ENCODE data around the gene SAE1.
A peak's percentile ranks its signal among the peaks of the same experiment; 100 is the strongest.
"Not testable (repeated sequence)": the region's sequence is repeated elsewhere in the genome, so short reads cannot be mapped to it uniquely, and the experiment has no call there.

SAE1 gene

DNA sequence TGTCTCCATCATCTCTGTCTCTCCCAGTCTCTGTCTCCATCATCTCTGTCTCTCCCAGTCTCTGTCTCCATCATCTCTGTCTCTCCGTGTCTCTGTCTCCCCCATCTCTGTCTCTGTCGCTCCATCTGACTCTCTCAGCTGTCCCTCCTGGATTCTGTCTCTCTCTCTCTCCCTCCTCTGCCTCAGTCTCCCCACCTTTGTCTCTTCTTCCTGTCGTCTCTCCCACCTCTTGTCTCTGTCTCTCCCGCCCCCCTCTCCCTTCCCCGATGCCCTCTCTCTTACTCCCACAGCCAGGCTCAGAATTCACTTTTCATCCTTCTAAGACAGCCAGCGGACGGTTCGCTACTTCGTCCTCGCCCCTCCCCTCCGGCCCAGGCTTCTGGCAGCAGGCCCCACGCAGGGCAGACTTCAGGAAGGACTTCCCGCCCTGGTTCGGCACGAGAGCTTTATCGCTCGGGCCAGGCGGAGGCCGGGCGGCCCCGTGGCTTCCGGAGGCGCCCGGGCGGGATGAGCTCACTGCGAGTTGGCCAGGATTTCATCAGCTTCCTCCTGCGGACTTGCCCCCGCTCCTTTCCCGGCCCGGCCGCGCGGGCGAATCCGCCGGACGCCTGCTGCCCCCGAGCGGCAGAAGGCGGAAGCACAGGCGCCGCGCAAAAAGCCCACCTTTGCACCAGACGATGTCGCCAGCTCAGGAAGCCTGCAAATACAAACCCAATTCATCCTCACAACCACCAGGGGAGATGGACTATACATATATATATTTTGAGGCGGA lies 113.3 kb downstream of the SAE1 start:
- peak overlapping the region; percentile 82 for H2BK5ac ChIP-seq (ENCODE audit: low read length)
- peak overlapping the region; percentile 78 for H2AFZ ChIP-seq (ENCODE audit: low read length)
- H3K79me1 ChIP-seq (ENCODE audit: low read depth, low read length), result peaks cover 5% of the 10 kb centered on the region
- H3K9ac ChIP-seq (ENCODE audit: low read depth, low read length, poor library complexity), result peak overlapping the region; percentile 34
- peak overlapping the region; percentile 49 to 61 for H3K4me3 ChIP-seq (ENCODE audit: low read length in 2 of 2)
- H3K27me3 ChIP-seq (ENCODE audit: control insufficient read depth in 3 of 3, insufficient read depth in 3 of 3, low read depth in 1 of 3, low read length in 3 of 3), result peaks cover 0 to 28% (median 4%) of the 10 kb centered on the region in 3 experiments
- no peak overlapping the region for H3K14ac ChIP-seq (ENCODE audit: low read length)
- no peak overlapping the region for H4K91ac ChIP-seq (ENCODE audit: low read depth, low read length, poor library complexity)
- peaks cover 0 to 2% of the 10 kb centered on the region in 2 donors for H3K36me3 ChIP-seq (replicated peaks in 1 of 2; ENCODE audit: control insufficient read depth in 2 of 2, insufficient read depth in 2 of 2, low read length in 2 of 2)
- H2BK12ac ChIP-seq (ENCODE audit: low read length), result peak overlapping the region; percentile 46
- peak overlapping the region; percentile 95 for H3K23ac ChIP-seq (ENCODE audit: low read depth, low read length, poor library complexity)
- H3K27ac ChIP-seq (replicated peaks; ENCODE audit: low read length), result peak overlapping the region; percentile 82
- peak overlapping the region; percentile 88 for H2BK15ac ChIP-seq (ENCODE audit: low read length)
- peak overlapping the region; percentile 12 for H2BK120ac ChIP-seq (ENCODE audit: low read depth, low read length)
- peak overlapping the region; percentile 95 for H3K4me2 ChIP-seq (ENCODE audit: insufficient read depth, low read length, poor library complexity, severe bottlenecking)
- H3K4ac ChIP-seq (ENCODE audit: low read length), result peak overlapping the region; percentile 84
- H3K4me1 ChIP-seq (ENCODE audit: control insufficient read depth in 2 of 2, insufficient read depth in 1 of 2, low read depth in 1 of 2, low read length in 2 of 2), result peaks cover 21 to 28% of the 10 kb centered on the region in 2 donors
- no peak overlapping the region for H4K8ac ChIP-seq (ENCODE audit: low read depth, low read length)
- H2AK5ac ChIP-seq (ENCODE audit: low read depth, low read length), result peak overlapping the region; percentile 83
- peak overlapping the region; percentile 91 for H3K18ac ChIP-seq (ENCODE audit: low read length)
- no CpG with 5 or more reads among the region's 46 CpGs for WGBS, 2 donors (ENCODE audit: extremely low coverage in 2 of 2, insufficient read length in 2 of 2, insufficient replicate concordance in 1 of 2)
- peaks cover 0 to 6% of the 10 kb centered on the region in 2 donors for H3K9me3 ChIP-seq (replicated peaks in 1 of 2; ENCODE audit: control insufficient read depth in 2 of 2, insufficient read depth in 1 of 2, low read depth in 1 of 2, low read length in 2 of 2)
- DNase-seq (ENCODE audit: low spot score), result peak; percentile 91

DNA sequence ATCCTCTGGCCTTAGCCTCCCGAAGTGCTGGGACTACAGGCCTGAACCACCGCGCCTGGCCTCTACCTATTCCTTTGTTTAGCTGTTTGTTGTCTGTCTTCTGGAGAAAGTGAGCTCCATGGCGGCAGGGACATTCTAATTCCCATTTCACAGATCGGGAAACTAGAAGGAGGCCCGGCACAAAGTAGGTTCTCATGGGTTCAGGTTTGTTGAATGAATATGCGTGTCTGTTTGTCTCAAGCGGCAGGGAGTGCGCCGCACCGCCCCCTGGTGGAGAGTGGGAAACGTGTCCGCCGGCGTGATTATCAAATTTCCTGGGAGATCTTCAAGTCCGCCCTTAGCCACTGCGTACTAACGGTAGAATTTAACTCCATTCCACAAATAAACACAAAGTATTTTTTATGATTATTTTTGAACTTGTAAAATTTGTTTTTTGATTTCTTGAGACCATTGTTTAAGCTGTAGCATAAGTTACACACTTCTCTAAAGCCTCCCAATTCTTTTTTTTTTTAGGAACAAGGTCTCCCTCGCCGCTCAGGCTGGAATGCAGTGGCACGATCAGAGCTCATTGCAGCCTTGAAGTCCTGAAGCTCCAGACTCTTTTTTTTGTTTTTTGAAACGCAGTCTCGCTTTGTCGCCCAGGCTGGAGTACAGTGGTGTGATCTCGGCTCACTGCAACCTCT lies 116.8 kb downstream of the SAE1 start:
- H3K27ac ChIP-seq (replicated peaks; ENCODE audit: low read length), result no peak overlapping the region
- H2AK5ac ChIP-seq (ENCODE audit: low read depth, low read length), result no peak overlapping the region
- H3K79me1 ChIP-seq (ENCODE audit: low read depth, low read length), result peaks cover 2% of the 10 kb centered on the region
- H3K4ac ChIP-seq (ENCODE audit: low read length), result no peak overlapping the region
- H3K9ac ChIP-seq (ENCODE audit: low read depth, low read length, poor library complexity), result no peak overlapping the region
- peak overlapping the region; percentile 64 for H2AFZ ChIP-seq (ENCODE audit: low read length)
- H2BK15ac ChIP-seq (ENCODE audit: low read length), result no peak overlapping the region
- H3K23ac ChIP-seq (ENCODE audit: low read depth, low read length, poor library complexity), result no peak overlapping the region
- H3K14ac ChIP-seq (ENCODE audit: low read length), result no peak overlapping the region
- no peak overlapping the region for H4K8ac ChIP-seq (ENCODE audit: low read depth, low read length)
- no peak overlapping the region for H2BK120ac ChIP-seq (ENCODE audit: low read depth, low read length)
- H4K91ac ChIP-seq (ENCODE audit: low read depth, low read length, poor library complexity), result no peak overlapping the region
- no peak overlapping the region for H3K18ac ChIP-seq (ENCODE audit: low read length)
- no peak overlapping the region for H3K4me3 ChIP-seq (ENCODE audit: low read length in 2 of 2)
- H3K4me2 ChIP-seq (ENCODE audit: insufficient read depth, low read length, poor library complexity, severe bottlenecking), result no peak overlapping the region
- peaks cover 7 to 10% of the 10 kb centered on the region in 2 donors for H3K4me1 ChIP-seq (ENCODE audit: control insufficient read depth in 2 of 2, insufficient read depth in 1 of 2, low read depth in 1 of 2, low read length in 2 of 2)
- no peaks in the 10 kb centered on the region for H3K27me3 ChIP-seq (ENCODE audit: control insufficient read depth in 3 of 3, insufficient read depth in 3 of 3, low read depth in 1 of 3, low read length in 3 of 3)
- no CpG with 5 or more reads among the region's 25 CpGs for WGBS, 2 donors (ENCODE audit: extremely low coverage in 2 of 2, insufficient read length in 2 of 2, insufficient replicate concordance in 1 of 2)
- no peak overlapping the region for H2BK12ac ChIP-seq (ENCODE audit: low read length)
- no peak for DNase-seq (ENCODE audit: low spot score)
- H3K9me3 ChIP-seq (replicated peaks in 1 of 2; ENCODE audit: control insufficient read depth in 2 of 2, insufficient read depth in 1 of 2, low read depth in 1 of 2, low read length in 2 of 2), result no peaks in the 10 kb centered on the region
- H2BK5ac ChIP-seq (ENCODE audit: low read length), result no peak overlapping the region
- no peaks in the 10 kb centered on the region for H3K36me3 ChIP-seq (replicated peaks in 1 of 2; ENCODE audit: control insufficient read depth in 2 of 2, insufficient read depth in 2 of 2, low read length in 2 of 2)

DNA sequence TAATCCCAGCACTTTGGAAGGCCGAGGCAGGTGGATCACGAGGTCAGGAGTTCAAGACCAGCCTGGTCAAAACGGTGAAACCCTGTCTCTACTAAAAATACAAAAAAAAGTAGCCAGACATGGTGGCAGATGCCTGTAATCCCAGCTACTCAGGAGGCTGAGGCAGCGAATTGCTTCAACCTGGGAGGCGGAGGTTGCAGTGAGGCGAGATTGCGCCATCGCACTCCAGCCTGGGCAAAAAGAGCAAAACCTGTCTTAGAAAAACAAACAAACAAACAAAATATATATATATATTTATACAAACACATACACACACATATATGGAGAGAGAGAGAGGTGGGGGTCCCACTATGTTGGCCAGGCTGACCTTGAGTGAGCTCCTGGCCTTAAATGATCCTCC lies 122.4 kb downstream of the SAE1 start:
- WGBS, 2 donors (ENCODE audit: extremely low coverage in 2 of 2, insufficient read length in 2 of 2, insufficient replicate concordance in 1 of 2), result no CpG with 5 or more reads among the region's 8 CpGs
- H2AFZ ChIP-seq (ENCODE audit: low read length); H2BK5ac ChIP-seq (ENCODE audit: low read length); H3K27me3 ChIP-seq (ENCODE audit: control insufficient read depth in 3 of 3, insufficient read depth in 3 of 3, low read depth in 1 of 3, low read length in 3 of 3); H3K36me3 ChIP-seq (replicated peaks in 1 of 2; ENCODE audit: control insufficient read depth in 2 of 2, insufficient read depth in 2 of 2, low read length in 2 of 2); DNase-seq (ENCODE audit: low spot score); H4K8ac ChIP-seq (ENCODE audit: low read depth, low read length); H3K27ac ChIP-seq (replicated peaks; ENCODE audit: low read length); H3K4me3 ChIP-seq (ENCODE audit: low read length in 2 of 2); H3K4me1 ChIP-seq (ENCODE audit: control insufficient read depth in 2 of 2, insufficient read depth in 1 of 2, low read depth in 1 of 2, low read length in 2 of 2); H3K23ac ChIP-seq (ENCODE audit: low read depth, low read length, poor library complexity); H3K4me2 ChIP-seq (ENCODE audit: insufficient read depth, low read length, poor library complexity, severe bottlenecking); H3K4ac ChIP-seq (ENCODE audit: low read length); H3K18ac ChIP-seq (ENCODE audit: low read length); H2BK15ac ChIP-seq (ENCODE audit: low read length); H3K9ac ChIP-seq (ENCODE audit: low read depth, low read length, poor library complexity); H3K79me1 ChIP-seq (ENCODE audit: low read depth, low read length); H4K91ac ChIP-seq (ENCODE audit: low read depth, low read length, poor library complexity); H3K9me3 ChIP-seq (replicated peaks in 1 of 2; ENCODE audit: control insufficient read depth in 2 of 2, insufficient read depth in 1 of 2, low read depth in 1 of 2, low read length in 2 of 2); H2BK12ac ChIP-seq (ENCODE audit: low read length); H3K14ac ChIP-seq (ENCODE audit: low read length); H2BK120ac ChIP-seq (ENCODE audit: low read depth, low read length): not testable (repeated sequence)
- peak overlapping the region; percentile 65 for H2AK5ac ChIP-seq (ENCODE audit: low read depth, low read length)

DNA sequence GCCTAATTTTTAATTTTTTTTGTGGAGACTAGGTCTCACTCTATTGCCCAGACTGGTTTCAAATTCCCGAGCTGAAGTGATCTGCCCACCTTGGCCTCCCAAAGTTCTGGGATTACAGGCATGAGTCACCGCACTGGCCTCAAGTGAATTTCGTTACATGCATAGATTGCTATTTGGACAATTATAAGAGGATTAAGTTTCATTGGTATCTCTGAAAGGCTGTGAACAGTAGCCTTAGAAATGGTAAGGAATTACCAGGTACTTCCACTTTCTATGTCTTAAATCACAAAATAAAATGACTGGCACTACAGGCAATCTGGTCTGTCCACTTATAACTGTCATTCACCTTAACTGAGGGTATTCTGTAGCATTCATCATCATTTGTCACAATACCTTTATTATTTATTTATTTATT lies 122.8 kb downstream of the SAE1 start:
- H2BK5ac ChIP-seq (ENCODE audit: low read length), result no peak overlapping the region
- H3K14ac ChIP-seq (ENCODE audit: low read length), result no peak overlapping the region
- no peak overlapping the region for H2AFZ ChIP-seq (ENCODE audit: low read length)
- H3K23ac ChIP-seq (ENCODE audit: low read depth, low read length, poor library complexity), result no peak overlapping the region
- no peak overlapping the region for H2BK120ac ChIP-seq (ENCODE audit: low read depth, low read length)
- no peak overlapping the region for H3K4me3 ChIP-seq (ENCODE audit: low read length in 2 of 2)
- H2AK5ac ChIP-seq (ENCODE audit: low read depth, low read length), result no peak overlapping the region
- no peaks in the 10 kb centered on the region for H3K79me1 ChIP-seq (ENCODE audit: low read depth, low read length)
- no CpG with 5 or more reads among the region's 3 CpGs for WGBS, 2 donors (ENCODE audit: extremely low coverage in 2 of 2, insufficient read length in 2 of 2, insufficient replicate concordance in 1 of 2)
- no peak overlapping the region for H3K9ac ChIP-seq (ENCODE audit: low read depth, low read length, poor library complexity)
- no peak overlapping the region for H2BK15ac ChIP-seq (ENCODE audit: low read length)
- no peak overlapping the region for H4K91ac ChIP-seq (ENCODE audit: low read depth, low read length, poor library complexity)
- DNase-seq (ENCODE audit: low spot score), result no peak
- no peaks in the 10 kb centered on the region for H3K27me3 ChIP-seq (ENCODE audit: control insufficient read depth in 3 of 3, insufficient read depth in 3 of 3, low read depth in 1 of 3, low read length in 3 of 3)
- peaks cover 5 to 8% of the 10 kb centered on the region in 2 donors for H3K4me1 ChIP-seq (ENCODE audit: control insufficient read depth in 2 of 2, insufficient read depth in 1 of 2, low read depth in 1 of 2, low read length in 2 of 2)
- no peak overlapping the region for H3K27ac ChIP-seq (replicated peaks; ENCODE audit: low read length)
- H3K4ac ChIP-seq (ENCODE audit: low read length), result no peak overlapping the region
- H3K18ac ChIP-seq (ENCODE audit: low read length), result no peak overlapping the region
- H3K4me2 ChIP-seq (ENCODE audit: insufficient read depth, low read length, poor library complexity, severe bottlenecking), result no peak overlapping the region
- peaks cover 3% of the 10 kb centered on the region in 2 donors for H3K36me3 ChIP-seq (replicated peaks in 1 of 2; ENCODE audit: control insufficient read depth in 2 of 2, insufficient read depth in 2 of 2, low read length in 2 of 2)
- H3K9me3 ChIP-seq (replicated peaks in 1 of 2; ENCODE audit: control insufficient read depth in 2 of 2, insufficient read depth in 1 of 2, low read depth in 1 of 2, low read length in 2 of 2), result no peaks in the 10 kb centered on the region
- no peak overlapping the region for H2BK12ac ChIP-seq (ENCODE audit: low read length)
- no peak overlapping the region for H4K8ac ChIP-seq (ENCODE audit: low read depth, low read length)
